Measurements from ENCODE around the gene NME4. TPM values are rescaled to one million over a fixed set of nuclear protein-coding genes. Genes with fewer than 3 reads are reported as not detected.

The NME4 gene
- total and polyA plus RNA-seq, 3 donors from 2014 or later: 79.2 to 107 (median 87.5) TPM

DNA sequence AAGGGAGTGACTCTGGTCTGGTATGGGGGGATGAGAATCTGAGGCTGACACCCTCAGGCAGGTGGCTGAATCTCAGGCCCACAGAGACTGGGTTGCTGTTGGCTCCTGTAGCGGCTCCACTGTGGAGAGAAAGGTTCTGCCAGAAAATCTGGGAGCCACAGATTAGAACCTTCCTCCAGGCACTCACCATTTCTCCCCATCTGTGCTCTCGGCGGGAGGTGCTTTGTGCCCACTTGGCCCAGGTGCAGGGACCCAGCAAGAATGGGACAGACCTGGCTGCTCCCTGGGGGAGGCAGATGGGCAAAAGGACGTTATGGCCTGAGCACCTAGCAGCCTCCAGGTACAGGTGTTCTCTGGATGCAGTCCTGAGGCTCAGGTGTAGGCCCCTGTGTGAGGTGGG is 48.6 kb downstream of the NME4 start:
- no peak for DNase-seq
- Histone ChIP-seq H3K4me3 (no peak overlapping the region), H3K27me3 (no peaks in the 10 kb centered on the region), H3K4me1 (no peaks in the 10 kb centered on the region), H3K27ac (no peak overlapping the region), H3K36me3 (ENCODE audit: low read depth, missing control alignments) (no peaks in the 10 kb centered on the region), H3K9me3 (no peaks in the 10 kb centered on the region)
- TF ChIP-seq, protein P1, sequence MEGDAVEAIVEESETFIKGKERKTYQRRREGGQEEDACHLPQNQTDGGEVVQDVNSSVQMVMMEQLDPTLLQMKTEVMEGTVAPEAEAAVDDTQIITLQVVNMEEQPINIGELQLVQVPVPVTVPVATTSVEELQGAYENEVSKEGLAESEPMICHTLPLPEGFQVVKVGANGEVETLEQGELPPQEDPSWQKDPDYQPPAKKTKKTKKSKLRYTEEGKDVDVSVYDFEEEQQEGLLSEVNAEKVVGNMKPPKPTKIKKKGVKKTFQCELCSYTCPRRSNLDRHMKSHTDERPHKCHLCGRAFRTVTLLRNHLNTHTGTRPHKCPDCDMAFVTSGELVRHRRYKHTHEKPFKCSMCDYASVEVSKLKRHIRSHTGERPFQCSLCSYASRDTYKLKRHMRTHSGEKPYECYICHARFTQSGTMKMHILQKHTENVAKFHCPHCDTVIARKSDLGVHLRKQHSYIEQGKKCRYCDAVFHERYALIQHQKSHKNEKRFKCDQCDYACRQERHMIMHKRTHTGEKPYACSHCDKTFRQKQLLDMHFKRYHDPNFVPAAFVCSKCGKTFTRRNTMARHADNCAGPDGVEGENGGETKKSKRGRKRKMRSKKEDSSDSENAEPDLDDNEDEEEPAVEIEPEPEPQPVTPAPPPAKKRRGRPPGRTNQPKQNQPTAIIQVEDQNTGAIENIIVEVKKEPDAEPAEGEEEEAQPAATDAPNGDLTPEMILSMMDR (IDR thresholded peaks at IDR 0.05): no peak
- TF ChIP-seq POLR2A (IDR thresholded peaks at IDR 0.05): no peak
- WGBS, 2 donors: 73 to 77% methylated on average over 2 to 4 of the region's 4 CpGs
- intact Hi-C loops (cut with DNase I; ENCODE audit: low total_unique reads): no loop called here

Small RNA genes within 50 kb of the gene (small RNA-seq; reads per million reads assigned to genes)
- 0 reads per million in 2 donors for gene RF00019

Other genes with a start within 250 kb of the NME4 start
- gene HBZ, start 244.6 kb upstream of the NME4 start, total RNA-seq: 1 to 10 TPM; 1.1 to 9.0 TPM
- gene HBZ, start 244.6 kb upstream of the NME4 start, polyA plus RNA-seq (ENCODE audit: insufficient read depth, low read depth, low replicate concordance): 3.7 TPM
- gene HBM, start 231.2 kb upstream of the NME4 start, total RNA-seq: 1 to 10 TPM; 1.6 to 3.7 TPM
- gene HBM, start 231.2 kb upstream of the NME4 start, polyA plus RNA-seq (ENCODE audit: insufficient read depth, low read depth, low replicate concordance): not detected
- 10 to 100 TPM in 1 of 2 donors, 1 to 10 TPM in 1; 7.1 to 27.4 TPM for gene HBA2, start 224.3 kb upstream of the NME4 start, total RNA-seq
- 68.9 TPM for gene HBA2, start 224.3 kb upstream of the NME4 start, polyA plus RNA-seq (ENCODE audit: insufficient read depth, low read depth, low replicate concordance)
- gene HBA1, start 220.5 kb upstream of the NME4 start, total RNA-seq: 10 to 100 TPM in 1 of 2 donors, not detected in 1; 11.7 TPM
- gene HBA1, start 220.5 kb upstream of the NME4 start, polyA plus RNA-seq (ENCODE audit: insufficient read depth, low read depth, low replicate concordance): 24.0 TPM
- gene HBQ1, start 216.7 kb upstream of the NME4 start, total RNA-seq: 1 to 10 TPM; 4.2 to 4.3 TPM
- 1.3 TPM for gene HBQ1, start 216.7 kb upstream of the NME4 start, polyA plus RNA-seq (ENCODE audit: insufficient read depth, low read depth, low replicate concordance)
- 100 to 1,000 TPM; 145 to 192 TPM for gene LUC7L, start 167.8 kb upstream of the NME4 start, total RNA-seq
- 81.1 TPM for gene LUC7L, start 167.8 kb upstream of the NME4 start, polyA plus RNA-seq (ENCODE audit: insufficient read depth, low read depth, low replicate concordance)
- gene FAM234A, start 162.4 kb upstream of the NME4 start, total RNA-seq: 100 to 1,000 TPM; 151 to 168 TPM
- gene FAM234A, start 162.4 kb upstream of the NME4 start, polyA plus RNA-seq (ENCODE audit: insufficient read depth, low read depth, low replicate concordance): 89.7 TPM
- gene RGS11, start 121.3 kb upstream of the NME4 start, total RNA-seq: 1 to 10 TPM; 1.2 to 2.9 TPM
- 3.0 TPM for gene RGS11, start 121.3 kb upstream of the NME4 start, polyA plus RNA-seq (ENCODE audit: insufficient read depth, low read depth, low replicate concordance)
- 1 to 10 TPM; 6.6 to 7.7 TPM for gene ARHGDIG, start 116.6 kb upstream of the NME4 start, total RNA-seq
- 2.9 TPM for gene ARHGDIG, start 116.6 kb upstream of the NME4 start, polyA plus RNA-seq (ENCODE audit: insufficient read depth, low read depth, low replicate concordance)
- 1 to 10 TPM; 2.6 to 5.3 TPM for gene PDIA2, start 114.0 kb upstream of the NME4 start, total RNA-seq
- gene PDIA2, start 114.0 kb upstream of the NME4 start, polyA plus RNA-seq (ENCODE audit: insufficient read depth, low read depth, low replicate concordance): 1.2 TPM
- gene AXIN1, start 44.5 kb upstream of the NME4 start, total RNA-seq: 10 to 100 TPM; 30.6 to 32.0 TPM
- gene AXIN1, start 44.5 kb upstream of the NME4 start, polyA plus RNA-seq (ENCODE audit: insufficient read depth, low read depth, low replicate concordance): 19.4 TPM
- gene MRPL28, start 26.7 kb upstream of the NME4 start, total RNA-seq: 100 to 1,000 TPM; 108 to 119 TPM
- 161 TPM for gene MRPL28, start 26.7 kb upstream of the NME4 start, polyA plus RNA-seq (ENCODE audit: insufficient read depth, low read depth, low replicate concordance)
- gene PGAP6, start 15.2 kb upstream of the NME4 start, total RNA-seq: 100 to 1,000 TPM; 261 to 265 TPM
- 121 TPM for gene PGAP6, start 15.2 kb upstream of the NME4 start, polyA plus RNA-seq (ENCODE audit: insufficient read depth, low read depth, low replicate concordance)
- 10 to 100 TPM; 52.2 to 56.1 TPM for gene DECR2, start 4.7 kb downstream of the NME4 start, total RNA-seq
- 33.2 TPM for gene DECR2, start 4.7 kb downstream of the NME4 start, polyA plus RNA-seq (ENCODE audit: insufficient read depth, low read depth, low replicate concordance)
- 100 to 1,000 TPM; 166 to 186 TPM for gene RAB11FIP3, start 28.4 kb downstream of the NME4 start, total RNA-seq
- gene RAB11FIP3, start 28.4 kb downstream of the NME4 start, polyA plus RNA-seq (ENCODE audit: insufficient read depth, low read depth, low replicate concordance): 61.7 TPM
- 100 to 1,000 TPM; 108 to 115 TPM for gene CAPN15, start 130.5 kb downstream of the NME4 start, total RNA-seq
- gene CAPN15, start 130.5 kb downstream of the NME4 start, polyA plus RNA-seq (ENCODE audit: insufficient read depth, low read depth, low replicate concordance): 48.0 TPM
- gene PRR35, start 163.2 kb downstream of the NME4 start, total RNA-seq: 1 to 10 TPM; 5.0 to 7.2 TPM
- gene PRR35, start 163.2 kb downstream of the NME4 start, polyA plus RNA-seq (ENCODE audit: insufficient read depth, low read depth, low replicate concordance): 1.7 TPM
- gene NHLRC4, start 169.8 kb downstream of the NME4 start, total RNA-seq: 1 to 10 TPM; 4.5 TPM
- 3.0 TPM for gene NHLRC4, start 169.8 kb downstream of the NME4 start, polyA plus RNA-seq (ENCODE audit: insufficient read depth, low read depth, low replicate concordance)
- 100 to 1,000 TPM in 1 of 2 donors, 10 to 100 TPM in 1; 95.4 to 123 TPM for gene PIGQ, start 172.8 kb downstream of the NME4 start, total RNA-seq
- 80.5 TPM for gene PIGQ, start 172.8 kb downstream of the NME4 start, polyA plus RNA-seq (ENCODE audit: insufficient read depth, low read depth, low replicate concordance)
- gene RAB40C, start 192.9 kb downstream of the NME4 start, total RNA-seq: 10 to 100 TPM; 47.9 to 51.2 TPM
- gene RAB40C, start 192.9 kb downstream of the NME4 start, polyA plus RNA-seq (ENCODE audit: insufficient read depth, low read depth, low replicate concordance): 27.6 TPM
- 10 to 100 TPM in 1 of 2 donors, 1 to 10 TPM in 1; 3.5 to 10.5 TPM for gene WFIKKN1, start 233.8 kb downstream of the NME4 start, total RNA-seq
- 1.1 TPM for gene WFIKKN1, start 233.8 kb downstream of the NME4 start, polyA plus RNA-seq (ENCODE audit: insufficient read depth, low read depth, low replicate concordance)
- 100 to 1,000 TPM; 161 to 185 TPM for gene METTL26, start 239.1 kb downstream of the NME4 start, total RNA-seq
- 72.1 TPM for gene METTL26, start 239.1 kb downstream of the NME4 start, polyA plus RNA-seq (ENCODE audit: insufficient read depth, low read depth, low replicate concordance)
- gene MCRIP2, start 244.6 kb downstream of the NME4 start, total RNA-seq: 100 to 1,000 TPM in 1 of 2 donors, 10 to 100 TPM in 1; 83.1 to 134 TPM
- gene MCRIP2, start 244.6 kb downstream of the NME4 start, polyA plus RNA-seq (ENCODE audit: insufficient read depth, low read depth, low replicate concordance): 78.2 TPM

All from testis (tissue), 3 donors.